ENCODE measurements around the gene NAGA. TPM values are rescaled to one million over a fixed set of nuclear protein-coding genes. Genes with fewer than 3 reads are reported as not detected.

Gene NAGA
- total and polyA plus RNA-seq, 8 donors, result 2.3 to 55.8 (median 15.9) TPM

GRCh38 chr22:42026705-42027104 is 43.9 kb downstream of the NAGA start:
- no peak for DNase-seq
- H3K4me1 ChIP-seq, result no peaks in the 10 kb centered on the region
- no peak for TF ChIP-seq POLR2A (IDR thresholded peaks at IDR 0.05)
- no peak for TF ChIP-seq EP300 (IDR thresholded peaks at IDR 0.05)
- no peak for TF ChIP-seq CTCF (IDR thresholded peaks at IDR 0.05)
- no peak for TF ChIP-seq POLR2AphosphoS5 (IDR thresholded peaks at IDR 0.05)
- H3K9me3 ChIP-seq, result no peaks in the 10 kb centered on the region
- no peak overlapping the region for H3K27ac ChIP-seq
- 89 to 95% (median 90%) methylated on average over 10 of the region's 10 CpGs for WGBS, 5 donors
- H3K36me3 ChIP-seq, result no peaks in the 10 kb centered on the region
- H3K4me3 ChIP-seq, result no peak overlapping the region
- intact Hi-C loops (cut with DNase I; ENCODE audit: low total_unique reads), result no loop called here
- no peaks in the 10 kb centered on the region for H3K27me3 ChIP-seq

GRCh38 chr22:42025421-42025820 is 45.2 kb downstream of the NAGA start:
- no peak overlapping the region for H3K4me3 ChIP-seq
- no peaks in the 10 kb centered on the region for H3K4me1 ChIP-seq
- intact Hi-C loops (cut with DNase I; ENCODE audit: low total_unique reads), result no loop called here

GRCh38 chr22:42022162-42022847 is 48.3 kb downstream of the NAGA start:
- H3K27ac ChIP-seq, result peak overlapping the region in 2 of 5 donors; percentile 18 to 38
- WGBS, 5 donors, result 49 to 59% (median 53%) methylated on average over 2 of the region's 2 CpGs
- no peaks in the 10 kb centered on the region for H3K27me3 ChIP-seq
- peak in 1 of 2 donors; percentile 66 for DNase-seq
- intact Hi-C loops (cut with DNase I; ENCODE audit: low total_unique reads), result no loop called here
- H3K4me1 ChIP-seq, result no peaks in the 10 kb centered on the region
- no peaks in the 10 kb centered on the region for H3K36me3 ChIP-seq
- no peaks in the 10 kb centered on the region for H3K9me3 ChIP-seq
- no peak overlapping the region for H3K4me3 ChIP-seq
- no peak for TF ChIP-seq POLR2A (IDR thresholded peaks at IDR 0.05)
- no peak for TF ChIP-seq CTCF (IDR thresholded peaks at IDR 0.05)
- TF ChIP-seq EP300 (IDR thresholded peaks at IDR 0.05), result no peak
- peak in 1 of 3 donors; percentile 39 for TF ChIP-seq POLR2AphosphoS5 (IDR thresholded peaks at IDR 0.05)

More at GRCh38 chr22:42025421-42025820, 45.2 kb downstream of the NAGA start:
- no peaks in the 10 kb centered on the region for H3K27me3 ChIP-seq
- TF ChIP-seq EP300 (IDR thresholded peaks at IDR 0.05), result no peak
- no peak for TF ChIP-seq CTCF (IDR thresholded peaks at IDR 0.05)
- TF ChIP-seq POLR2A (IDR thresholded peaks at IDR 0.05), result no peak
- no peak for TF ChIP-seq POLR2AphosphoS5 (IDR thresholded peaks at IDR 0.05)
- H3K27ac ChIP-seq, result no peak overlapping the region
- no peaks in the 10 kb centered on the region for H3K9me3 ChIP-seq
- H3K36me3 ChIP-seq, result no peaks in the 10 kb centered on the region
- DNase-seq, result no peak
- 61 to 83% (median 77%) methylated on average over 1 of the region's 1 CpG for WGBS, 5 donors

GRCh38 chr22:42021571-42021970 is 49.0 kb downstream of the NAGA start:
- WGBS, 5 donors, result 74 to 84% (median 81%) methylated on average over 2 of the region's 2 CpGs
- no peak for DNase-seq
- H3K27me3 ChIP-seq, result no peaks in the 10 kb centered on the region

More at GRCh38 chr22:42021571-42021970, 49.0 kb downstream of the NAGA start:
- Histone ChIP-seq H3K4me3 (no peak overlapping the region), H3K4me1 (no peaks in the 10 kb centered on the region), H3K36me3 (no peaks in the 10 kb centered on the region), H3K27ac (no peak overlapping the region), H3K9me3 (no peaks in the 10 kb centered on the region)
- intact Hi-C loops (cut with DNase I; ENCODE audit: low total_unique reads), result no loop called here
- TF ChIP-seq POLR2AphosphoS5 (IDR thresholded peaks at IDR 0.05) (no peak), EP300 (IDR thresholded peaks at IDR 0.05) (no peak), CTCF (IDR thresholded peaks at IDR 0.05) (no peak), POLR2A (IDR thresholded peaks at IDR 0.05) (no peak)
